Breast epithelium (tissue), 3 donors: ENCODE measurements around the gene PELI3.

Source experiments
- CTCF ChIP-seq, 3 donors: fragments of 450-650 bp; IDR thresholded peaks; one replicate each; pipeline ENCODE4 v1.5.1; 2016 to 2017; ENCODE audit warnings: antibody characterized with exemption in 3 of 3, mild to moderate bottlenecking in 3 of 3, moderate library complexity in 3 of 3
- POLR2A ChIP-seq: fragments of 450-650 bp; IDR thresholded peaks from one replicate; pipeline ENCODE4 v1.6.1; 2016; ENCODE audit warnings: antibody characterized with exemption, mild to moderate bottlenecking, moderate library complexity
- POLR2AphosphoS5 ChIP-seq, 3 donors: sonication (generic); formaldehyde crosslinking; IDR thresholded peaks; one replicate each; pipeline ENCODE4 v1.6.1; 2017; ENCODE audit warnings: antibody characterized with exemption in 3 of 3

DNA sequence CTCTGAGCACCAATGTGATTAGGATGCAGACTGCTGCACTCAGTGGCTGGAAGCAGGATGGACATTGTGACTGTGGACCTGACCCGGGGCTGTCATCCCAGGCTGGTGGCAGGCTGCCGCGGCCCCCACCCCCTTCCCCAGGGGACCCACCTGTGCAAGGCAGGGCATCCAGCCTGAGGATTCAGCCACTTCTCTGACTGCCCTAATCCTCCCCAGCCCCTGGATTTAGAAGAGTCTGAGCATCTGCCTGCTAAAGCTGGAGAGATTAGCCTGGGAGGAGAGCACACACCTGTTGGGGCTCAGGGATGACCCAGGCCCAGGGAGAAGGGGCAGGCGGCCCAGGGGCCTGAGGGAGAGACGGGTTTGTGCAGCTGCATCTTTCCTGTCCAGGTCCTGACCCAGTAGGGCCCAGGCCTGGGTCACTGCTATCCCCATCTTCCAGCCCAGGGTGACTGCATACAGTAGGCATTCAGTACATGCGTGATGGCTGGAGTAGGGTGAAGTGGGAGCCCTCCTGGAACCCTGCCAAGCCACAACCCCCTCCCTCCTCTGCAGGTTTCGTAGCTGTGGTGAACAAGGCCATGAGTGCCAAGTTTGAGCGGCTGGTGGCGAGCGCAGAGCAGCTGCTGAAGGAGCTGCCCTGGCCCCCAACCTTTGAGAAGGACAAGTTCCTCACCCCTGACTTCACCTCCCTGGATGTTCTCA lies 25.6 kb downstream of the PELI3 start:
- no peak for TF ChIP-seq POLR2A
- no peak for TF ChIP-seq CTCF (IDR thresholded peaks at IDR 0.05)
- no peak for TF ChIP-seq POLR2AphosphoS5 (IDR thresholded peaks at IDR 0.05)
